Aorta (tissue), 5 donors: ENCODE measurements around the gene RNF222. TPM values are rescaled to one million over a fixed set of nuclear protein-coding genes. Genes with fewer than 3 reads are reported as not detected.

ENCODE experiments used
- ATAC-seq: fragments of 200-7000 bp; cut with Tn5 transposase; one replicate; pipeline ENCODE4 v1.9.1; 2022; ENCODE audit warnings: moderate library complexity; ENCODE audit not compliant: low FRiP score
- DNase-seq, 2 donors: peaks; one replicate each; pipeline ENCODE4 v3.0.0-alpha.2; 2020
- H3K27ac ChIP-seq, 2 donors: one replicate each; pipeline ENCODE4 v1.5.1; 2013; ENCODE audit warnings: low read length in 2 of 2, mild to moderate bottlenecking in 2 of 2, moderate library complexity in 2 of 2, control low read depth in 1 of 2, inconsistent platforms in 1 of 2, low read depth in 1 of 2
- H3K27me3 ChIP-seq, 2 donors: one replicate each; pipeline ENCODE4 v1.6.1; 2013; ENCODE audit warnings: control low read depth in 1 of 2, low read length in 1 of 2, mild to moderate bottlenecking in 1 of 2, moderate library complexity in 1 of 2; ENCODE audit not compliant: insufficient read depth in 2 of 2, control insufficient read depth in 1 of 2
- H3K36me3 ChIP-seq, 2 donors: one replicate each; pipeline ENCODE4 v1.6.1; 2013; ENCODE audit warnings: control low read depth in 1 of 2, low read length in 1 of 2, mild to moderate bottlenecking in 1 of 2; ENCODE audit not compliant: insufficient read depth in 2 of 2, control insufficient read depth in 1 of 2
- H3K4me1 ChIP-seq, 2 donors: one replicate each; pipeline ENCODE4 v1.6.1; 2013; ENCODE audit warnings: low read length in 2 of 2, control low read depth in 1 of 2, mild to moderate bottlenecking in 1 of 2, moderate library complexity in 1 of 2; ENCODE audit not compliant: insufficient read depth in 2 of 2, control insufficient read depth in 1 of 2
- H3K4me3 ChIP-seq, 2 donors: one replicate each; pipeline ENCODE4 v1.5.1; 2013; ENCODE audit warnings: low read length in 2 of 2, control low read depth in 1 of 2, mild to moderate bottlenecking in 1 of 2
- H3K9me3 ChIP-seq: one replicate; pipeline ENCODE4 v1.6.1; 2013; ENCODE audit warnings: mild to moderate bottlenecking, low read length; ENCODE audit not compliant: control insufficient read depth
- WGBS, 2 donors: extraction: QIAGEN DNeasy Blood & Tissue Kit; methylation state at CpG; one replicate each; pipeline ENCODE4 v1.1.7; 2013; 5-methylcytosine and 5-hydroxymethylcytosine counted together
- intact Hi-C, 2 donors: fragments of 100-400 bp; cut with DNase I; formaldehyde crosslinking; loops; one replicate each; pipeline versions ENCODE4 v1.14.2 to v1.15.0; 2022
- long read RNA-seq, 2 donors: library from polyadenylated mRNA; unstranded; transcript quantifications; one replicate each; pipeline ENCODE4 v2.0.0, GENCODE V29; 2020 to 2021
- polyA plus RNA-seq, 2 donors: library from polyadenylated mRNA; stranded (reverse); fragments of 200-250 nt; gene quantifications; one replicate each; pipeline ENCODE4 v1.2.3, GENCODE V29; 2013
- total RNA-seq, 2 donors: library from RNA; stranded (reverse); fragmentation: NEBNext Ultra II Directional; extraction: Animal tissue kit (Norgen Biotek cat#: 25700); gene quantifications; one replicate each; pipeline ENCODE4 v1.2.1, GENCODE V29; 2021
- donor health status: healthy with polysubstance abuse.
- donor health status: Bipolar disorder and iron deficiency.
- donor health status: DM: no; HTN: no; CAD: no.
- donor health status: DM: no; HTN: no; CAD: no.
- donor health status: DM: yes; HTN: yes; CAD: no.

Gene RNF222
- not detected for total RNA-seq
- polyA plus RNA-seq: not detected
- long read RNA-seq, donor 1: 0 reads
- long read RNA-seq, donor 2, partial matches to known transcripts: 0 of 1 reads
- long read RNA-seq, donor 2, other reads (novel, unspliced or antisense): 0 of 1 reads

GRCh38 chr17:8397636-8398035 is at the start of gene RNF222:
Gene RNF222 (minus strand): TSS chr17:8397827. CDS start chr17:8393461, 4,366 bp downstream.
- 62 to 65% methylated on average over 13 of the region's 13 CpGs for WGBS, 2 donors
- H3K36me3 ChIP-seq: no peaks in the 10 kb centered on the region
- H3K9me3 ChIP-seq: no peaks in the 10 kb centered on the region
- intact Hi-C loops: no loop called here
- no peaks in the 10 kb centered on the region for H3K27me3 ChIP-seq
- no peak within 1 kb of the TSS for H3K27ac ChIP-seq
- no peak for ATAC-seq
- DNase-seq: no peak
- no peak within 1 kb of the TSS for H3K4me3 ChIP-seq
- no peaks in the 10 kb centered on the region for H3K4me1 ChIP-seq

GRCh38 chr17:8445536-8445935 is 47.9 kb upstream of the RNF222 start:
- peaks cover 2 to 8% of the 10 kb centered on the region in 2 donors for H3K36me3 ChIP-seq
- H3K4me3 ChIP-seq: no peak overlapping the region
- peaks cover 2 to 9% of the 10 kb centered on the region in 2 donors for H3K4me1 ChIP-seq
- ATAC-seq (no peak), DNase-seq (no peak)
- intact Hi-C loops: no loop called here
- no peak overlapping the region for H3K27ac ChIP-seq
- 67 to 69% methylated on average over 4 of the region's 4 CpGs for WGBS, 2 donors
- no peaks in the 10 kb centered on the region for H3K9me3 ChIP-seq
- no peaks in the 10 kb centered on the region for H3K27me3 ChIP-seq

GRCh38 chr17:8444494-8444893 is 46.9 kb upstream of the RNF222 start:
- Histone ChIP-seq H3K9me3 (no peaks in the 10 kb centered on the region), H3K27ac (no peak overlapping the region), H3K4me1 (peaks cover 2 to 10% of the 10 kb centered on the region in 2 donors), H3K27me3 (no peaks in the 10 kb centered on the region), H3K4me3 (no peak overlapping the region), H3K36me3 (peaks cover 2 to 8% of the 10 kb centered on the region in 2 donors)
- ATAC-seq (no peak), DNase-seq (no peak)
- intact Hi-C loops: no loop called here
- 34 to 40% methylated on average over 4 of the region's 4 CpGs for WGBS, 2 donors

GRCh38 chr17:8443756-8444155 is 46.1 kb upstream of the RNF222 start:
- 55 to 62% methylated on average over 7 of the region's 7 CpGs for WGBS, 2 donors
- Histone ChIP-seq H3K9me3 (no peaks in the 10 kb centered on the region), H3K4me1 (peaks cover 2 to 10% of the 10 kb centered on the region in 2 donors), H3K27me3 (no peaks in the 10 kb centered on the region), H3K27ac (no peak overlapping the region), H3K36me3 (peaks cover 2 to 8% of the 10 kb centered on the region in 2 donors), H3K4me3 (no peak overlapping the region)
- DNase-seq (no peak), ATAC-seq (no peak)
- intact Hi-C loops: no loop called here

GRCh38 chr17:8442310-8442709 is 44.7 kb upstream of the RNF222 start:
- Histone ChIP-seq H3K36me3 (peaks cover 2 to 4% of the 10 kb centered on the region in 2 donors), H3K27me3 (no peaks in the 10 kb centered on the region), H3K27ac (no peak overlapping the region), H3K9me3 (no peaks in the 10 kb centered on the region), H3K4me3 (no peak overlapping the region), H3K4me1 (peaks cover 2 to 12% of the 10 kb centered on the region in 2 donors)
- 80 to 85% methylated on average over 2 of the region's 2 CpGs for WGBS, 2 donors
- ATAC-seq (no peak), DNase-seq (no peak)
- intact Hi-C loops: no loop called here

GRCh38 chr17:8441690-8442089 is 44.1 kb upstream of the RNF222 start:
- intact Hi-C loops: no loop called here
- H3K27ac ChIP-seq: no peak overlapping the region
- H3K27me3 ChIP-seq: no peaks in the 10 kb centered on the region
- DNase-seq (no peak), ATAC-seq (no peak)
- peaks cover 2 to 4% of the 10 kb centered on the region in 2 donors for H3K36me3 ChIP-seq
- peaks cover 2 to 12% of the 10 kb centered on the region in 2 donors for H3K4me1 ChIP-seq
- H3K4me3 ChIP-seq: no peak overlapping the region
- H3K9me3 ChIP-seq: no peaks in the 10 kb centered on the region
- WGBS, 2 donors: 54 to 67% methylated on average over 2 of the region's 2 CpGs

GRCh38 chr17:8439681-8440080 is 42.1 kb upstream of the RNF222 start:
- H3K9me3 ChIP-seq: no peaks in the 10 kb centered on the region
- H3K27ac ChIP-seq: no peak overlapping the region
- no peak overlapping the region for H3K4me3 ChIP-seq
- no peak for ATAC-seq
- H3K27me3 ChIP-seq: no peaks in the 10 kb centered on the region
- intact Hi-C loops: loop anchor here in 1 of 2 donors (5.0 to 10.0 kb wide), 2 partner anchors 45 to 183 kb away; no protein-coding TSS in a partner anchor
- WGBS, 2 donors: 93 to 96% methylated on average over 3 of the region's 3 CpGs
- peaks cover 2 to 12% of the 10 kb centered on the region in 2 donors for H3K4me1 ChIP-seq
- DNase-seq: no peak
- peaks cover 0 to 2% of the 10 kb centered on the region in 2 donors for H3K36me3 ChIP-seq

GRCh38 chr17:8438441-8438840 is 40.8 kb upstream of the RNF222 start:
- no peak overlapping the region for H3K27ac ChIP-seq
- DNase-seq (no peak), ATAC-seq (no peak)
- no peak overlapping the region for H3K4me3 ChIP-seq
- 68 to 76% methylated on average over 5 of the region's 5 CpGs for WGBS, 2 donors
- H3K36me3 ChIP-seq: peaks cover 0 to 2% of the 10 kb centered on the region in 2 donors
- no peaks in the 10 kb centered on the region for H3K27me3 ChIP-seq
- intact Hi-C loops: loop anchor here in 1 of 2 donors (5.0 to 10.0 kb wide), 2 partner anchors 46 to 184 kb away; no protein-coding TSS in a partner anchor
- peaks cover 2 to 12% of the 10 kb centered on the region in 2 donors for H3K4me1 ChIP-seq
- no peaks in the 10 kb centered on the region for H3K9me3 ChIP-seq

GRCh38 chr17:8436844-8437171 is 39.2 kb upstream of the RNF222 start:
- DNase-seq (no peak), ATAC-seq (no peak)
- Histone ChIP-seq H3K4me1 (peaks cover 2 to 11% of the 10 kb centered on the region in 2 donors), H3K27me3 (no peaks in the 10 kb centered on the region), H3K9me3 (no peaks in the 10 kb centered on the region), H3K4me3 (peak overlapping the region; percentile 63 to 92), H3K36me3 (no peaks in the 10 kb centered on the region), H3K27ac (peak overlapping the region in 1 of 2 donors; percentile 94)
- intact Hi-C loops: loop anchor here in 1 of 2 donors (5.0 to 10.0 kb wide), 2 partner anchors 48 to 185 kb away; no protein-coding TSS in a partner anchor
- 1 to 2% methylated on average over 5 of the region's 5 CpGs for WGBS, 2 donors
